HepG2 (cell line): ENCODE data around the gene ZNF548.

Experiments
- BCL6 ChIP-seq: IDR thresholded peaks from 2 replicates; pipeline ENCODE4 v1.6.1; 2016; ENCODE audit warnings: missing genetic modification reagents, missing compliant biosample characterization
- FOXK1 ChIP-seq: sonication (generic); formaldehyde crosslinking; IDR thresholded peaks from 2 replicates; pipeline ENCODE4 v1.4.0; 2020; ENCODE audit warnings: low read depth, missing genetic modification reagents, borderline replicate concordance
- IKZF1 ChIP-seq: fragments of 450-650 bp; IDR thresholded peaks from 2 replicates; pipeline ENCODE4 v1.7.1; 2016
- SNRNP70 ChIP-seq: fragments of 200-400 bp; formaldehyde crosslinking; IDR thresholded peaks from 2 replicates; pipeline ENCODE4 v1.6.1; 2017; ENCODE audit warnings: mild to moderate bottlenecking, low read depth, low read length, moderate library complexity
- TAF1 ChIP-seq: sonication (generic); formaldehyde crosslinking; IDR thresholded peaks from 2 replicates; pipeline ENCODE4 v1.4.0; 2020; ENCODE audit warnings: missing genetic modification reagents
- TRIM22 ChIP-seq: fragments of 450-650 bp; IDR thresholded peaks from 2 replicates; pipeline ENCODE4 v1.6.1; 2017
- YY1 ChIP-seq: IDR thresholded peaks from 2 replicates; pipeline ENCODE4 v1.6.1; 2011; ENCODE audit warnings: low read length, low read depth, moderate library complexity, mild to moderate bottlenecking; ENCODE audit not compliant: insufficient read depth, insufficient replicate concordance
- ZBTB43 ChIP-seq: sonication (generic); formaldehyde crosslinking; conservative IDR thresholded peaks from 2 replicates; pipeline ENCODE4 v1.4.0; 2020; ENCODE audit warnings: missing genetic modification reagents
- ZNF773 ChIP-seq: sonication (generic); formaldehyde crosslinking; IDR thresholded peaks from 2 replicates; pipeline ENCODE4 v1.4.0; 2020; ENCODE audit warnings: missing genetic modification reagents, borderline replicate concordance
- ZSCAN30 ChIP-seq: sonication (generic); formaldehyde crosslinking; IDR thresholded peaks from 2 replicates; pipeline ENCODE4 v1.5.0; 2020; ENCODE audit warnings: mild to moderate bottlenecking, missing genetic modification reagents
- ZXDC ChIP-seq: sonication (generic); formaldehyde crosslinking; IDR thresholded peaks from 2 replicates; pipeline ENCODE4 v1.5.0; 2020; ENCODE audit warnings: mild to moderate bottlenecking, missing genetic modification reagents

- TF ChIP-seq BCL6 (CRISPR knock-in tag) (no peak), TRIM22 (no peak), IKZF1 (no peak), SNRNP70 (no peak), ZNF773 (CRISPR knock-in tag) (no peak), ZXDC (CRISPR knock-in tag) (no peak), FOXK1 (CRISPR knock-in tag) (no peak), ZSCAN30 (CRISPR knock-in tag) (no peak), ZBTB43 (no peak), TAF1 (no peak), YY1 (no peak)
Measured at GRCh38 chr19:57351867-57352266, 37.8 kb upstream of the ZNF548 start.
